H1 (cell line): Measurements from ENCODE around the gene VGLL4. TPM values are rescaled to one million over a fixed set of nuclear protein-coding genes. Genes with fewer than 3 reads are reported as not detected.

Source experiments
- CTCF ChIA-PET: fragments of 300-600 bp; sonication (Branson Sonifier 250); formaldehyde crosslinking; loops from one replicate; lab custom pipeline; 2021; ENCODE audit not compliant: partially characterized antibody; lab: Charles Lee
- POLR2A ChIA-PET: fragments of 300-600 bp; sonication (Branson Sonifier 250); formaldehyde crosslinking; loops from one replicate; lab custom pipeline; 2021; ENCODE audit warnings: inconsistent platforms; ENCODE audit not compliant: partially characterized antibody; lab: Charles Lee
- DNase-seq, 2 experiments: peaks; one replicate each; pipeline versions ENCODE4 v3.0.0 to v3.0.0-alpha.2; 2010 to 2022; ENCODE audit warnings: low spot score in 2 of 2, low read depth in 1 of 2, mixed read lengths in 1 of 2
- FAIRE-seq: peaks from 2 replicates; lab custom pipeline; 2011; peaks lifted over from hg19 to GRCh38; lab: Jason Lieb, UNC
- H2AFZ ChIP-seq: 2 replicates; pipeline ENCODE4 v1.8.1; 2012; ENCODE audit warnings: low read length, inconsistent platforms
- H2AK5ac ChIP-seq: 2 replicates; pipeline ENCODE4 v1.6.1; 2013; ENCODE audit warnings: low read depth, low read length
- H2BK120ac ChIP-seq: replicated peaks from 2 replicates; pipeline ENCODE3; 2013; ENCODE audit warnings: low read depth, low read length, inconsistent platforms
- H2BK12ac ChIP-seq: 2 replicates; pipeline ENCODE4 v1.6.1; 2013; ENCODE audit warnings: low read depth, low read length
- H2BK15ac ChIP-seq: 2 replicates; pipeline ENCODE4 v1.6.1; 2013; ENCODE audit warnings: low read length
- H2BK20ac ChIP-seq: 2 replicates; pipeline ENCODE4 v1.6.1; 2013; ENCODE audit warnings: low read length
- H2BK5ac ChIP-seq: 2 replicates; pipeline ENCODE4 v1.6.1; 2013; ENCODE audit warnings: low read depth, low read length
- H3K14ac ChIP-seq: 2 replicates; pipeline ENCODE4 v1.6.1; 2013; ENCODE audit warnings: inconsistent platforms; ENCODE audit not compliant: insufficient read length
- H3K18ac ChIP-seq: 2 replicates; pipeline ENCODE4 v1.6.1; 2013; ENCODE audit warnings: low read length; ENCODE audit errors: extremely low read depth
- H3K23ac ChIP-seq: 2 replicates; pipeline ENCODE4 v1.6.1; 2013; ENCODE audit warnings: inconsistent platforms; ENCODE audit not compliant: insufficient read length
- H3K23me2 ChIP-seq: 2 replicates; pipeline ENCODE4 v1.6.1; 2013; ENCODE audit warnings: low read depth, low read length
- H3K27ac ChIP-seq: 2 replicates; pipeline ENCODE4 v1.6.1; 2011; ENCODE audit warnings: low read depth, low read length, inconsistent platforms
- H3K27me3 ChIP-seq, 4 experiments: replicated peaks in 1 of 4; 1 replicate in 1 of 4; 2 replicates in 3 of 4; pipeline versions ENCODE4 v1.6.1 to v1.8.1; 2011 to 2013; ENCODE audit warnings: low read length in 3 of 4, mild to moderate bottlenecking in 3 of 4, inconsistent platforms in 2 of 4, mixed read lengths in 2 of 4, moderate library complexity in 1 of 4; ENCODE audit not compliant: control insufficient read depth in 3 of 4, insufficient read depth in 3 of 4; ENCODE audit errors: extremely low read depth in 1 of 4
- H3K36me3 ChIP-seq, 4 experiments: 2 replicates each; pipeline versions ENCODE4 v1.6.1 to v1.8.1; 2011 to 2013; ENCODE audit warnings: mild to moderate bottlenecking in 4 of 4, low read length in 3 of 4, moderate library complexity in 2 of 4, control low read depth in 1 of 4, inconsistent platforms in 1 of 4; ENCODE audit not compliant: insufficient read depth in 4 of 4, control insufficient read depth in 2 of 4
- H3K4ac ChIP-seq: replicated peaks from 2 replicates; pipeline ENCODE3; 2013; ENCODE audit warnings: low read length, low read depth, mixed read lengths, inconsistent platforms; ENCODE audit not compliant: insufficient read length
- H3K4me1 ChIP-seq, 4 experiments: replicated peaks in 1 of 4; 1 replicate in 1 of 4; 2 replicates in 3 of 4; pipeline versions ENCODE4 v1.6.1 to v1.8.1; 2011 to 2013; ENCODE audit warnings: low read length in 3 of 4, inconsistent platforms in 2 of 4, mixed read lengths in 1 of 4; ENCODE audit not compliant: insufficient read depth in 4 of 4, control insufficient read depth in 3 of 4
- H3K4me2 ChIP-seq, 2 experiments: 2 replicates each; pipeline versions ENCODE4 v1.6.1 to v1.8.1; 2011 to 2013; ENCODE audit warnings: low read depth in 2 of 2, low read length in 2 of 2, control low read depth in 1 of 2, inconsistent platforms in 1 of 2, mild to moderate bottlenecking in 1 of 2; ENCODE audit not compliant: insufficient read depth in 1 of 2
- H3K4me3 ChIP-seq, 4 experiments: fragments of 200-600, 300-600 bp in 1 of 4; sonication (generic), shearing (Covaris generic), sonication (Bioruptor Twin) in 1 of 4; 2 replicates each; pipeline versions ENCODE4 v1.5.1 to v1.8.1; 2011 to 2016; ENCODE audit warnings: low read length in 4 of 4, low read depth in 3 of 4, control low read depth in 2 of 4, inconsistent platforms in 2 of 4, mild to moderate bottlenecking in 2 of 4, mixed read lengths in 1 of 4, moderate library complexity in 1 of 4; ENCODE audit not compliant: insufficient read depth in 2 of 4; ENCODE audit errors: extremely low read depth in 1 of 4
- H3K56ac ChIP-seq: replicated peaks from 2 replicates; pipeline ENCODE3; 2013; ENCODE audit warnings: low read depth, mild to moderate bottlenecking, mixed read lengths, low read length, inconsistent platforms; ENCODE audit not compliant: insufficient read length
- H3K79me1 ChIP-seq: 2 replicates; pipeline ENCODE4 v1.6.1; 2013; ENCODE audit warnings: low read depth, low read length, control low read depth
- H3K79me2 ChIP-seq, 2 experiments: 2 replicates each; pipeline versions ENCODE4 v1.6.1 to v1.8.1; 2012 to 2013; ENCODE audit warnings: low read length in 2 of 2, mild to moderate bottlenecking in 2 of 2, inconsistent platforms in 1 of 2; ENCODE audit not compliant: insufficient read depth in 2 of 2, control insufficient read depth in 1 of 2
- H3K9ac ChIP-seq, 4 experiments: replicated peaks in 1 of 4; 1 replicate in 1 of 4; 2 replicates in 3 of 4; pipeline versions ENCODE4 v1.6.1 to v1.8.1; 2011 to 2013; ENCODE audit warnings: low read depth in 3 of 4, low read length in 3 of 4, control low read depth in 2 of 4, mild to moderate bottlenecking in 2 of 4, moderate library complexity in 2 of 4, inconsistent platforms in 1 of 4; ENCODE audit errors: extremely low read depth in 1 of 4
- H3K9me3 ChIP-seq, 2 experiments: 2 replicates each; pipeline versions ENCODE4 v1.6.1 to v1.8.1; 2012 to 2013; ENCODE audit warnings: mild to moderate bottlenecking in 2 of 2, moderate library complexity in 2 of 2, control low read depth in 1 of 2, inconsistent platforms in 1 of 2, low read depth in 1 of 2, low read length in 1 of 2, mixed read lengths in 1 of 2; ENCODE audit not compliant: insufficient read depth in 2 of 2
- H4K20me1 ChIP-seq, 2 experiments: replicated peaks in 1 of 2; 2 replicates each; pipeline versions ENCODE3 to v1.8.1; 2011 to 2013; ENCODE audit warnings: inconsistent platforms in 2 of 2, low read length in 2 of 2, mild to moderate bottlenecking in 1 of 2; ENCODE audit not compliant: insufficient read depth in 2 of 2, control insufficient read depth in 1 of 2
- H4K5ac ChIP-seq: 2 replicates; pipeline ENCODE4 v1.6.1; 2013; ENCODE audit warnings: low read length, low read depth, mixed read lengths, inconsistent platforms; ENCODE audit not compliant: insufficient read length
- H4K8ac ChIP-seq: 2 replicates; pipeline ENCODE4 v1.8.0; 2013; ENCODE audit warnings: mild to moderate bottlenecking, moderate library complexity, low read length, inconsistent platforms; ENCODE audit not compliant: insufficient read depth; ENCODE audit errors: extremely low read depth
- H4K91ac ChIP-seq: replicated peaks from 2 replicates; pipeline ENCODE3; 2013; ENCODE audit warnings: low read length, mixed read lengths, inconsistent platforms; ENCODE audit not compliant: insufficient read length
- PHF8 ChIP-seq: fragments of 200-600 bp; sonication (generic); conservative IDR thresholded peaks from 2 replicates; pipeline ENCODE4 v1.7.1; 2012; ENCODE audit warnings: low read depth, mild to moderate bottlenecking, inconsistent platforms, low read length, moderate library complexity
- WGBS, 2 experiments: shearing (Covaris generic) in 1 of 2; methylation state at CpG; one replicate each; pipeline versions ENCODE4 v1.1.6 to v1.1.7; 2013 to 2015; ENCODE audit warnings: low lambda C conversion rate in 2 of 2, mixed read lengths in 2 of 2, inconsistent platforms in 1 of 2, low coverage in 1 of 2, missing lambda C conversion rate in 1 of 2; ENCODE audit not compliant: insufficient replicate concordance in 2 of 2, insufficient coverage in 1 of 2, insufficient read length in 1 of 2; ENCODE audit errors: extremely low coverage in 1 of 2, missing lambda C conversion rate in 1 of 2; 5-methylcytosine and 5-hydroxymethylcytosine counted together
- polyA plus RNA-seq, 7 experiments: library from polyadenylated mRNA; depleted of rRNA in 3 of 7; stranded (reverse) in 5 of 7; unstranded in 2 of 7; fragments of >200 nt in 5 of 7; fragments of 200-250 nt in 2 of 7; gene quantifications; 1 replicate in 5 of 7; 2 replicates in 1 of 7; 4 replicates in 1 of 7; pipeline versions ENCODE4 v1.2.1 to v1.2.3, GENCODE V29; 2011 to 2013; ENCODE audit warnings: missing spikeins in 2 of 7, mixed read lengths in 2 of 7
- total RNA-seq: library from RNA; stranded (reverse); fragmentation: NEBNext Ultra II Directional; extraction: Animal tissue kit (Norgen Biotek cat#: 25700); gene quantifications from 2 replicates; pipeline ENCODE4 v1.2.1, GENCODE V29; 2021

Gene VGLL4
- total and polyA plus RNA-seq, 2 of the 8 experiments (the other 6 are each of a cell fraction or from before 2014, with no cell fraction given), result 45.1 to 50.0 TPM

- Histone ChIP-seq H2BK120ac (no peak overlapping the region), H2AK5ac (no peak overlapping the region), H2BK15ac (no peak overlapping the region), H3K4me3 (no peak overlapping the region), H3K27me3 (no peaks in the 10 kb centered on the region), H3K4me2 (no peak overlapping the region), H3K23me2 (no peaks in the 10 kb centered on the region), H2BK20ac (no peak overlapping the region), H4K91ac (no peak overlapping the region), H2AFZ (no peak overlapping the region), H3K36me3 (no peaks in the 10 kb centered on the region), H3K4ac (no peak overlapping the region), H2BK5ac (no peak overlapping the region), H3K9ac (no peak overlapping the region), H3K27ac (no peak overlapping the region), H3K79me2 (no peaks in the 10 kb centered on the region), H3K18ac (no peak overlapping the region), H3K9me3 (no peaks in the 10 kb centered on the region), H4K8ac (no peak overlapping the region), H3K23ac (no peak overlapping the region), H3K79me1 (no peaks in the 10 kb centered on the region; the same call in 1 of the 2 replicates), H3K4me1 (peaks cover 0 to 5% (median 2%) of the 10 kb centered on the region in 4 experiments; a peak in 3 of 7 replicates), H3K56ac (no peak overlapping the region), H3K14ac (no peak overlapping the region), H4K20me1 (peaks cover 2 to 4% of the 10 kb centered on the region in 2 experiments), H2BK12ac (no peak overlapping the region), H4K5ac (no peak overlapping the region)
- WGBS, 2 experiments, result 87% methylated on average over 3 of the region's 3 CpGs; no CpG with 5 or more reads in 1 of the 2 experiments
- FAIRE-seq, result no peak
- ChIA-PET POLR2A (interaction anchor here (0.6 kb wide), 1 partner anchor 334 kb away, joined by 5 read pairs; no protein-coding TSS in a partner anchor), CTCF (interaction anchor here (0.9 to 5.4 kb wide), 21 partner anchors 9 to 277 kb away, joined by 3 to 79 read pairs (median 5); no protein-coding TSS in a partner anchor)
- DNase-seq, result no peak
- TF ChIP-seq PHF8, result no peak
Measured at GRCh38 chr3:11650391-11650790, 6.7 kb upstream of the VGLL4 start.
